ENCODE measurements around the gene LRP1B.

DNA sequence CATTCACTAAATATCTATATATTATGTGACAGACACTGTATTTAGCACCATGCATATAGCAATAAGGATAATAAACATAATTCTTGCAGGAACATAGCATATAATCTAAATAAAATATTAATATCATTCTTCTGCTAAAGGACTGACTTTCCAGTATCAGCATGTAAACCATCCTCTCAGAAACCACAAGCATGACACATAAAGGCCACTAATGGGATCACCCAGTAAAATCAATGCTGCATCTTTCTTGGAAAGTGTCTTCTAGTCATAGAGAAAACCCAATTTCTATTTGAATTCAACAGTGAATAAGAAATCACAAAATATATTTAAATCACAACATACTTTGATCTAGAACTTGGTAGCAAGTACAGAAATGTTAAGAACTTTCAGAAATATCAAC is 5.8 kb upstream of the LRP1B start:
- TF ChIP-seq, protein P1, sequence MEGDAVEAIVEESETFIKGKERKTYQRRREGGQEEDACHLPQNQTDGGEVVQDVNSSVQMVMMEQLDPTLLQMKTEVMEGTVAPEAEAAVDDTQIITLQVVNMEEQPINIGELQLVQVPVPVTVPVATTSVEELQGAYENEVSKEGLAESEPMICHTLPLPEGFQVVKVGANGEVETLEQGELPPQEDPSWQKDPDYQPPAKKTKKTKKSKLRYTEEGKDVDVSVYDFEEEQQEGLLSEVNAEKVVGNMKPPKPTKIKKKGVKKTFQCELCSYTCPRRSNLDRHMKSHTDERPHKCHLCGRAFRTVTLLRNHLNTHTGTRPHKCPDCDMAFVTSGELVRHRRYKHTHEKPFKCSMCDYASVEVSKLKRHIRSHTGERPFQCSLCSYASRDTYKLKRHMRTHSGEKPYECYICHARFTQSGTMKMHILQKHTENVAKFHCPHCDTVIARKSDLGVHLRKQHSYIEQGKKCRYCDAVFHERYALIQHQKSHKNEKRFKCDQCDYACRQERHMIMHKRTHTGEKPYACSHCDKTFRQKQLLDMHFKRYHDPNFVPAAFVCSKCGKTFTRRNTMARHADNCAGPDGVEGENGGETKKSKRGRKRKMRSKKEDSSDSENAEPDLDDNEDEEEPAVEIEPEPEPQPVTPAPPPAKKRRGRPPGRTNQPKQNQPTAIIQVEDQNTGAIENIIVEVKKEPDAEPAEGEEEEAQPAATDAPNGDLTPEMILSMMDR (IDR thresholded peaks at IDR 0.05; ENCODE audit: low read length): no peak
- TF ChIP-seq EZH2 (IDR thresholded peaks at IDR 0.05; ENCODE audit: borderline replicate concordance, low read length): no peak
